AML-193 (cell line): ENCODE measurements around the gene PRIM2.
"Not testable (repeated sequence)": the region's sequence is repeated elsewhere in the genome, so short reads cannot be mapped to it uniquely, and the experiment has no call there.

Experiments used
- DNase-seq, 2 experiments: peaks; one replicate each; lab custom pipeline; 2025; lab: John Stamatoyannopoulos, UW

PRIM2 gene

GRCh38 chr6:57317060-57317943 is at the start of gene PRIM2:
PRIM2 (plus strand) TSS chr6:57317630; CDS start chr6:57318446, 816 bp downstream.
- DNase-seq = peak; percentile 87 to 95

GRCh38 chr6:57268294-57268640 is 49.2 kb upstream of the PRIM2 start:
- no peak for DNase-seq

GRCh38 chr6:57274113-57274824 is 43.2 kb upstream of the PRIM2 start:
- not testable (repeated sequence) for DNase-seq

- DNase-seq = no peak
Measured at GRCh38 chr6:57275384-57275783, 42.0 kb upstream of the PRIM2 start.

GRCh38 chr6:57276946-57277345 is 40.5 kb upstream of the PRIM2 start:
- no peak for DNase-seq

- DNase-seq = no peak
Measured at GRCh38 chr6:57278570-57278969, 38.9 kb upstream of the PRIM2 start.

GRCh38 chr6:57279013-57279412 is 38.4 kb upstream of the PRIM2 start:
- DNase-seq = no peak

- DNase-seq = no peak
Measured at GRCh38 chr6:57283106-57283505, 34.3 kb upstream of the PRIM2 start.

- no peak for DNase-seq
Measured at GRCh38 chr6:57283911-57284455, 33.4 kb upstream of the PRIM2 start.

GRCh38 chr6:57288136-57288535 is 29.3 kb upstream of the PRIM2 start:
- DNase-seq = not testable (repeated sequence)

GRCh38 chr6:57293472-57293871 is 24.0 kb upstream of the PRIM2 start:
- not testable (repeated sequence) for DNase-seq

- DNase-seq = no peak
Measured at GRCh38 chr6:57294862-57295445, 22.5 kb upstream of the PRIM2 start.

GRCh38 chr6:57297505-57297904 is 19.9 kb upstream of the PRIM2 start:
- DNase-seq = no peak

- no peak for DNase-seq
Measured at GRCh38 chr6:57298741-57299140, 18.7 kb upstream of the PRIM2 start.

GRCh38 chr6:57301757-57302156 is 15.7 kb upstream of the PRIM2 start:
- DNase-seq = no peak

- DNase-seq = no peak
Measured at GRCh38 chr6:57302477-57302876, 15.0 kb upstream of the PRIM2 start.

GRCh38 chr6:57303931-57304681 is 13.3 kb upstream of the PRIM2 start:
- no peak for DNase-seq

- no peak for DNase-seq
Measured at GRCh38 chr6:57305107-57305506, 12.3 kb upstream of the PRIM2 start.

GRCh38 chr6:57305761-57306160 is 11.7 kb upstream of the PRIM2 start:
- DNase-seq = no peak

GRCh38 chr6:57306273-57306672 is 11.2 kb upstream of the PRIM2 start:
- no peak for DNase-seq

- DNase-seq = no peak
Measured at GRCh38 chr6:57307850-57308249, 9.6 kb upstream of the PRIM2 start.

- DNase-seq = not testable (repeated sequence)
Measured at GRCh38 chr6:57308755-57309154, 8.7 kb upstream of the PRIM2 start.
